ENCODE data around the gene TFAM. TPM values are rescaled to one million over a fixed set of nuclear protein-coding genes. Genes with fewer than 3 reads are reported as not detected.

Gene TFAM
- total and polyA plus RNA-seq, 2 donors (not counting 1 experiment from before 2014, with no cell fraction given) = 8.2 to 38.4 TPM

GRCh38 chr10:58436071-58436470 is 50.9 kb downstream of the TFAM start:
- no peak for ATAC-seq (ENCODE audit: low read depth)
- H2AFZ ChIP-seq (ENCODE audit: insufficient read depth, low read depth, low read length, poor library complexity, severe bottlenecking) = no peak overlapping the region

GRCh38 chr10:58438340-58438871 is 53.2 kb downstream of the TFAM start:
- H3K27me3 ChIP-seq (replicated peaks in 1 of 4; ENCODE audit: control extremely low read depth in 1 of 4, control insufficient read depth in 3 of 4, insufficient read depth in 4 of 4, low read length in 3 of 4) = peaks cover 0 to 3% (median 1%) of the 10 kb centered on the region in 4 experiments
- no peak for TF ChIP-seq EZH2 (IDR thresholded peaks at IDR 0.05; ENCODE audit: borderline replicate concordance, insufficient read depth, low read depth, low read length, poor library complexity, severe bottlenecking)
- TF ChIP-seq CTCF (IDR thresholded peaks at IDR 0.05) = no peak
- no peaks in the 10 kb centered on the region for H3K4me1 ChIP-seq (ENCODE audit: control insufficient read depth in 2 of 2, insufficient read depth in 2 of 2, low read length in 2 of 2)
- Mint-ChIP-seq H3K4me1 (no peaks in the 10 kb centered on the region), H3K9me3 (ENCODE audit: insufficient read depth) (peaks cover 5% of the 10 kb centered on the region), H3K27ac (no peak overlapping the region), H3K27me3 (peaks cover 29% of the 10 kb centered on the region), H3K4me3 (no peak overlapping the region)
- H3K9me3 ChIP-seq (ENCODE audit: control extremely low read depth in 1 of 3, control insufficient read depth in 2 of 3, insufficient read depth in 1 of 3, low read length in 2 of 3) = no peaks in the 10 kb centered on the region
- H3K79me2 ChIP-seq (ENCODE audit: control insufficient read depth, insufficient read depth, low read length) = no peaks in the 10 kb centered on the region
- intact Hi-C loops (cut with micrococcal nuclease) = no loop called here
- WGBS (ENCODE audit: insufficient coverage) = 100% methylated on average over 1 of the region's 3 CpGs
- H3K4me2 ChIP-seq (replicated peaks; ENCODE audit: low read depth, low read length, poor library complexity, severe bottlenecking) = no peak overlapping the region
- H2AFZ ChIP-seq (ENCODE audit: insufficient read depth, low read depth, low read length, poor library complexity, severe bottlenecking) = no peak overlapping the region
- H3K9ac ChIP-seq (ENCODE audit: low read length) = no peak overlapping the region
- POLR2A ChIA-PET = no interaction called here
- no peak overlapping the region for H3K4me3 ChIP-seq (ENCODE audit: control extremely low read depth in 1 of 5, extremely low read depth in 1 of 5, insufficient read depth in 1 of 5, low read depth in 2 of 5, low read length in 4 of 5)
- DNase-seq (no peak), ATAC-seq (ENCODE audit: low read depth) (no peak)
- no peak overlapping the region for H3K27ac ChIP-seq (ENCODE audit: low read length in 2 of 2)
- CTCF ChIA-PET = no interaction called here
- no peaks in the 10 kb centered on the region for H3K36me3 ChIP-seq (replicated peaks in 1 of 2; ENCODE audit: control extremely low read depth in 1 of 2, control insufficient read depth in 1 of 2, extremely low read depth in 1 of 2, insufficient read depth in 2 of 2, low read length in 1 of 2)
- no peaks in the 10 kb centered on the region for H4K20me1 ChIP-seq (ENCODE audit: control insufficient read depth, insufficient read depth, low read length, poor library complexity, severe bottlenecking)

More at GRCh38 chr10:58436071-58436470, 50.9 kb downstream of the TFAM start:
- Mint-ChIP-seq H3K9me3 (ENCODE audit: insufficient read depth) (peaks cover 5% of the 10 kb centered on the region), H3K27me3 (peaks cover 36% of the 10 kb centered on the region), H3K4me3 (no peak overlapping the region), H3K4me1 (no peaks in the 10 kb centered on the region), H3K27ac (no peak overlapping the region)
- DNase-seq = no peak
- Histone ChIP-seq H3K27me3 (replicated peaks in 1 of 4; ENCODE audit: control extremely low read depth in 1 of 4, control insufficient read depth in 3 of 4, insufficient read depth in 4 of 4, low read length in 3 of 4) (peaks cover 0 to 3% (median 1%) of the 10 kb centered on the region in 4 experiments), H3K9me3 (ENCODE audit: control extremely low read depth in 1 of 3, control insufficient read depth in 2 of 3, insufficient read depth in 1 of 3, low read length in 2 of 3) (no peaks in the 10 kb centered on the region), H3K4me2 (replicated peaks; ENCODE audit: low read depth, low read length, poor library complexity, severe bottlenecking) (no peak overlapping the region), H3K79me2 (ENCODE audit: control insufficient read depth, insufficient read depth, low read length) (no peaks in the 10 kb centered on the region), H3K4me1 (ENCODE audit: control insufficient read depth in 2 of 2, insufficient read depth in 2 of 2, low read length in 2 of 2) (no peaks in the 10 kb centered on the region), H3K4me3 (ENCODE audit: control extremely low read depth in 1 of 5, extremely low read depth in 1 of 5, insufficient read depth in 1 of 5, low read depth in 2 of 5, low read length in 4 of 5) (no peak overlapping the region), H3K27ac (ENCODE audit: low read length in 2 of 2) (no peak overlapping the region), H4K20me1 (ENCODE audit: control insufficient read depth, insufficient read depth, low read length, poor library complexity, severe bottlenecking) (no peaks in the 10 kb centered on the region), H3K36me3 (replicated peaks in 1 of 2; ENCODE audit: control extremely low read depth in 1 of 2, control insufficient read depth in 1 of 2, extremely low read depth in 1 of 2, insufficient read depth in 2 of 2, low read length in 1 of 2) (no peaks in the 10 kb centered on the region), H3K9ac (ENCODE audit: low read length) (no peak overlapping the region)
- intact Hi-C loops (cut with micrococcal nuclease) = no loop called here
- TF ChIP-seq EZH2 (IDR thresholded peaks at IDR 0.05; ENCODE audit: borderline replicate concordance, insufficient read depth, low read depth, low read length, poor library complexity, severe bottlenecking) (no peak), CTCF (IDR thresholded peaks at IDR 0.05) (no peak)
- POLR2A ChIA-PET = no interaction called here
- CTCF ChIA-PET = no interaction called here
- 0% methylated on average over 1 of the region's 4 CpGs for WGBS (ENCODE audit: insufficient coverage)

Measured in B cell (primary cell).